K562 (cell line): ENCODE results near the gene ICA1. TPM values are rescaled to one million over a fixed set of nuclear protein-coding genes. Genes with fewer than 3 reads are reported as not detected.

ENCODE experiments used
- ATAC-seq: fragments of 200-7000 bp; cut with Tn5 transposase; 3 replicates; pipeline ENCODE4 v1.9.1; 2020; ENCODE audit warnings: moderate library complexity
- BruUV-seq: library from RNA; stranded (reverse); fragments of 400-500 nt; replicated peaks from 2 replicates; lab custom pipeline; 2021; lab: Mats Ljungman, UMichigan
- CTCF ChIA-PET: fragments of 300-600 bp; formaldehyde crosslinking; extraction: SDS; loops from one replicate; lab custom pipeline; 2021; ENCODE audit warnings: low intra/inter-chr PET ratio; lab: Yijun Ruan, JAX
- POLR2A ChIA-PET: fragments of 300-600, 350-650 bp; sonication (Branson Sonifier 250); formaldehyde crosslinking; extraction: SDS; loops from one replicate; lab custom pipeline; 2021; ENCODE audit warnings: antibody characterized with exemption, inconsistent platforms; lab: Yijun Ruan, JAX
- DNase-seq, 4 experiments: peaks; one replicate each; pipeline versions ENCODE4 v3.0.0 to v3.0.0-alpha.2; 2011 to 2018; ENCODE audit warnings: low spot score in 3 of 4, mixed read lengths in 3 of 4; ENCODE audit errors: extremely low read depth in 1 of 4
- FAIRE-seq: peaks from 2 replicates; lab custom pipeline; 2011; peaks lifted over from hg19 to GRCh38; lab: Jason Lieb, UNC
- H2AFZ ChIP-seq: 2 replicates; pipeline ENCODE4 v1.6.0; 2011; ENCODE audit warnings: low read depth, low read length, control low read depth, inconsistent platforms
- H3K27ac ChIP-seq: fragments of 200-600 bp; 3 replicates; pipeline ENCODE4 v1.8.0; 2011; ENCODE audit warnings: low read depth, mild to moderate bottlenecking, control low read depth, inconsistent platforms, low read length, moderate library complexity, mixed read lengths; ENCODE audit errors: extremely low read depth
- H3K27me3 ChIP-seq, 2 experiments: fragments of 300-600 bp in 1 of 2; 2 replicates in 1 of 2; 3 replicates in 1 of 2; pipeline versions ENCODE4 v1.6.0 to v1.8.0; 2011; ENCODE audit warnings: inconsistent platforms in 2 of 2, low read length in 2 of 2, mild to moderate bottlenecking in 1 of 2, mixed read lengths in 1 of 2, moderate library complexity in 1 of 2; ENCODE audit not compliant: control insufficient read depth in 2 of 2, insufficient read depth in 2 of 2
- H3K36me3 ChIP-seq: fragments of 300-600 bp; 3 replicates; pipeline ENCODE4 v1.8.0; 2011; ENCODE audit warnings: mild to moderate bottlenecking, low read length, inconsistent platforms; ENCODE audit not compliant: control insufficient read depth, insufficient read depth
- H3K4me1 ChIP-seq, 2 experiments: fragments of 200-600 bp in 1 of 2; replicated peaks in 1 of 2; 2 replicates in 1 of 2; 3 replicates in 1 of 2; pipeline versions ENCODE4 v1.5.1 to v1.8.0; 2011; ENCODE audit warnings: inconsistent platforms in 2 of 2, low read length in 2 of 2, mild to moderate bottlenecking in 1 of 2, mixed read lengths in 1 of 2, moderate library complexity in 1 of 2; ENCODE audit not compliant: control insufficient read depth in 2 of 2, insufficient read depth in 2 of 2
- H3K4me2 ChIP-seq: 2 replicates; pipeline ENCODE4 v1.6.1; 2011; ENCODE audit warnings: low read length, control low read depth, inconsistent platforms, mixed read lengths; ENCODE audit not compliant: insufficient read depth
- H3K4me3 ChIP-seq: fragments of 200-600 bp; sonication (generic), shearing (Covaris generic); 2 replicates; pipeline ENCODE4 v1.5.1; 2016; ENCODE audit warnings: control low read depth, inconsistent platforms
- H3K79me2 ChIP-seq: fragments of 200-600 bp; 3 replicates; pipeline ENCODE4 v1.8.0; 2011; ENCODE audit warnings: low read length, inconsistent platforms; ENCODE audit not compliant: control insufficient read depth, insufficient read depth
- H3K9ac ChIP-seq, 2 experiments: 2 replicates each; pipeline versions ENCODE4 v1.6.0 to v1.6.1; 2011; ENCODE audit warnings: low read depth in 2 of 2, low read length in 2 of 2, control low read depth in 1 of 2, inconsistent platforms in 1 of 2, mild to moderate bottlenecking in 1 of 2, mixed read lengths in 1 of 2; ENCODE audit not compliant: insufficient read depth in 1 of 2
- H3K9me1 ChIP-seq: one replicate; pipeline ENCODE4 v1.6.0; 2011; ENCODE audit warnings: inconsistent platforms, mild to moderate bottlenecking, low read length, moderate library complexity; ENCODE audit not compliant: control insufficient read depth, insufficient read depth
- H3K9me3 ChIP-seq: replicated peaks from 2 replicates; pipeline ENCODE4 v1.5.1; 2011; ENCODE audit warnings: low read depth, low read length, inconsistent platforms; ENCODE audit not compliant: control insufficient read depth, insufficient read depth
- H4K20me1 ChIP-seq: replicated peaks from 2 replicates; pipeline ENCODE4 v1.6.1; 2011; ENCODE audit warnings: low read length, inconsistent platforms, mixed read lengths; ENCODE audit not compliant: control insufficient read depth, insufficient read depth
- BRD9 ChIP-seq: fragments of 450-650 bp; IDR thresholded peaks from 2 replicates; pipeline ENCODE4 v1.6.1; 2018; ENCODE audit warnings: low read depth; ENCODE audit not compliant: partially characterized antibody
- EGR1 ChIP-seq: fragments of 450-650 bp; conservative IDR thresholded peaks from 2 replicates; pipeline ENCODE4 v1.6.1; 2017; ENCODE audit warnings: mild to moderate bottlenecking
- GTF2A2 ChIP-seq: IDR thresholded peaks from 2 replicates; pipeline ENCODE4 v1.6.1; 2016; ENCODE audit warnings: mild to moderate bottlenecking, missing genetic modification characterization, missing compliant biosample characterization
- HNRNPL ChIP-seq: fragments of 200-400 bp; formaldehyde crosslinking; IDR thresholded peaks from 2 replicates; pipeline ENCODE4 v1.6.1; 2017; ENCODE audit warnings: low read depth, mild to moderate bottlenecking, low read length
- LCOR ChIP-seq: sonication (generic); formaldehyde crosslinking; IDR thresholded peaks from 2 replicates; pipeline ENCODE4 v1.8.0; 2022; ENCODE audit warnings: mild to moderate bottlenecking, missing genetic modification reagents
- SNIP1 ChIP-seq: fragments of 450-650 bp; IDR thresholded peaks from 2 replicates; pipeline ENCODE4 v1.7.1; 2017; ENCODE audit warnings: low read depth, mild to moderate bottlenecking
- USF2 ChIP-seq: sonication (generic); formaldehyde crosslinking; IDR thresholded peaks from 2 replicates; pipeline ENCODE4 v1.5.0; 2020; ENCODE audit warnings: missing genetic modification reagents
- ZBTB5 ChIP-seq: fragments of 450-650 bp; IDR thresholded peaks from 2 replicates; pipeline ENCODE4 v1.6.1; 2017; ENCODE audit warnings: antibody characterized with exemption
- ZNF23 ChIP-seq: fragments of 250-450 bp; sonication (Bioruptor Pico); IDR thresholded peaks from 2 replicates; pipeline ENCODE4 v1.4.0; 2020; ENCODE audit warnings: mild to moderate bottlenecking
- ZNF589 ChIP-seq: fragments of 200-800 bp; sonication (Bioruptor generic); IDR thresholded peaks from 2 replicates; pipeline ENCODE4 v1.6.1; 2016; ENCODE audit warnings: low read depth, missing genetic modification characterization, missing compliant biosample characterization
- WGBS: fragments of 100-300 bp; shearing (Covaris generic); methylation state at CpG from one replicate; pipeline ENCODE4 v1.1.6; 2016; ENCODE audit warnings: low coverage, mixed read lengths; ENCODE audit not compliant: insufficient coverage; ENCODE audit errors: missing lambda C conversion rate; 5-methylcytosine and 5-hydroxymethylcytosine counted together
- in situ Hi-C: fragments of 300-500 bp; cut with MboI; formaldehyde crosslinking; loops from 4 replicates; pipeline ENCODE4 v1.15.0; 2018; ENCODE audit warnings: inconsistent platforms, mixed read lengths
- intact Hi-C: fragments of 100-400 bp; cut with micrococcal nuclease; formaldehyde crosslinking; loops from 2 replicates; pipeline ENCODE4 v1.14.2; 2022
- polyA plus RNA-seq, 8 experiments: library from polyadenylated mRNA; depleted of rRNA in 4 of 8; stranded (reverse) in 5 of 8; unstranded in 3 of 8; fragments of >200 nt; fragmentation: Nextera tagmentation in 2 of 8; fragmentation: Illumina TruSeq in 1 of 8; extraction: Ambion mirVana in 2 of 8; extraction: Trizol in 1 of 8; gene quantifications; 2 replicates each; pipeline versions ENCODE4 v1.2.1 to v1.2.3, GENCODE V29; 2011 to 2014; ENCODE audit warnings: inconsistent platforms in 1 of 8, missing spikeins in 1 of 8
- total RNA-seq, 7 experiments: library from RNA; depleted of rRNA in 6 of 7; stranded (reverse); fragments of >200 nt in 6 of 7; fragmentation: Illumina TruSeq in 2 of 7; extraction: Trizol in 2 of 7; gene quantifications; 2 replicates each; pipeline versions ENCODE4 v1.2.1 to v1.2.3, GENCODE V29; 2011 to 2021; ENCODE audit warnings: low replicate concordance in 1 of 7

ICA1 gene
- total and polyA plus RNA-seq, 9 of the 15 experiments (the other 6 are each of a cell fraction or from before 2014, with no cell fraction given) = 7.1 to 22.3 (median 16.4) TPM

- in situ Hi-C loops = no loop called here
- CTCF ChIA-PET = no interaction called here
Observed at GRCh38 chr7:8120390-8121058, 141.4 kb downstream of the ICA1 start.

More at GRCh38 chr7:8120390-8121058, 141.4 kb downstream of the ICA1 start:
- ATAC-seq (no peak), FAIRE-seq (no peak), DNase-seq (no peak)
- WGBS = 62% methylated on average over 12 of the region's 12 CpGs
- no peaks in the 10 kb centered on the region for H3K27me3 ChIP-seq
- no peaks in the 10 kb centered on the region for H3K36me3 ChIP-seq
- H3K9ac ChIP-seq = peak overlapping the region in 1 of 2 experiments; percentile 54; a peak in 1 of 4 replicates
- H2AFZ ChIP-seq = no peak overlapping the region
- H3K9me3 ChIP-seq = no peaks in the 10 kb centered on the region
- TF ChIP-seq HNRNPL (no peak), USF2 (CRISPR knock-in tag) (no peak), LCOR (no peak), ZNF589 (no peak), GTF2A2 (tag) (no peak), EGR1 (no peak), BRD9 (no peak), SNIP1 (no peak), ZBTB5 (no peak), ZNF23 (no peak)
- no peak overlapping the region for H3K4me2 ChIP-seq
- no peaks in the 10 kb centered on the region for H3K9me1 ChIP-seq
- peaks cover 0 to 6% of the 10 kb centered on the region in 2 experiments; a peak in 1 of 5 replicates for H3K4me1 ChIP-seq
- H3K4me3 ChIP-seq = no peak overlapping the region
- no TSS peak for BruUV-seq
- no peaks in the 10 kb centered on the region for H3K79me2 ChIP-seq
- H3K27ac ChIP-seq = no peak overlapping the region
- intact Hi-C loops = no loop called here
- H4K20me1 ChIP-seq = no peaks in the 10 kb centered on the region
- POLR2A ChIA-PET = interaction anchor here (0.6 kb wide), 1 partner anchor 45 kb away, joined by 3 read pairs; no protein-coding TSS in a partner anchor
